ENCODE results near the gene SUCLA2. TPM values are rescaled to one million over a fixed set of nuclear protein-coding genes. Genes with fewer than 3 reads are reported as not detected.

SUCLA2 gene
- polyA plus RNA-seq, 3 donors, result 15.0 to 37.2 (median 34.3) TPM

DNA sequence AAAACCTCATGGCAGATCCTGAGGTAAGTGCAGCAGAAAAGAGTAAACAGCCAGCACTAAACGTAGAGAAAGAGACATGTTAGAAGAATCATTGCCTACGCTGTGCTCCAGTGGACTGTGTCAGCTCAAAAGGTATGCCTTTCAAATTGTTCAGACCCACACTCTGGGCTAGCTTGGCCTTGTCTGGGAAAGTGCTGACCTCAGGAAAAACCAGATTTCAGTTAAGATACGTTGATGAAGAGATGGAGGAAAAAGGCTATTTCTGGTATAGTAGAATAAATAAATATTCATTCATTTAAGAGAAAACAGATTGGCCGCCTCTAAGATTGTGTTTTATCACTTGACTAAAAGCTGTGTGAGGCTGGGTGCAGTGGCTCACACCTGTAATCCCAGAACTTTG, 9.6 kb upstream of the SUCLA2 start:
- 100% methylated on average over 2 of the region's 4 CpGs for WGBS (ENCODE audit: insufficient coverage)
- intact Hi-C loops (cut with micrococcal nuclease), result no loop called here
- no peak overlapping the region for H3K4me2 ChIP-seq (replicated peaks; ENCODE audit: extremely low read depth, low read length, poor library complexity, severe bottlenecking)
- Mint-ChIP-seq H3K27me3 (ENCODE audit: low read depth in 3 of 3) (no peaks in the 10 kb centered on the region), H3K9me3 (peaks cover 2 to 17% (median 10%) of the 10 kb centered on the region in 7 donors), H3K36me3 (peaks cover 22 to 29% of the 10 kb centered on the region in 2 donors), H3K27ac (no peak overlapping the region), H3K4me1 (peaks cover 10% of the 10 kb centered on the region), H3K4me3 (no peak overlapping the region)
- H4K20me1 ChIP-seq (ENCODE audit: insufficient read depth, low read length), result no peaks in the 10 kb centered on the region
- H3K27ac ChIP-seq (ENCODE audit: low read depth in 1 of 2, low read length in 2 of 2), result no peak overlapping the region
- no peak overlapping the region for H3K9ac ChIP-seq (ENCODE audit: insufficient read depth, low read length, poor library complexity, severe bottlenecking)
- peaks cover 6 to 8% of the 10 kb centered on the region in 2 donors for H3K4me1 ChIP-seq (ENCODE audit: control insufficient read depth in 1 of 2, insufficient read depth in 2 of 2, low read length in 2 of 2)
- no peak overlapping the region for H3K4me3 ChIP-seq (replicated peaks in 1 of 3; ENCODE audit: low read depth in 2 of 3, low read length in 3 of 3)
- no peak for DNase-seq
- H2AFZ ChIP-seq (ENCODE audit: insufficient read depth, low read depth, low read length, poor library complexity, severe bottlenecking), result no peak overlapping the region
- no peaks in the 10 kb centered on the region for H3K27me3 ChIP-seq (ENCODE audit: control insufficient read depth in 2 of 2, insufficient read depth in 2 of 2, low read length in 2 of 2)
- H3K36me3 ChIP-seq (replicated peaks in 1 of 2; ENCODE audit: control insufficient read depth in 1 of 2, insufficient read depth in 2 of 2, low read length in 2 of 2), result peaks cover 0 to 10% of the 10 kb centered on the region in 2 donors
- TF ChIP-seq, protein P1, sequence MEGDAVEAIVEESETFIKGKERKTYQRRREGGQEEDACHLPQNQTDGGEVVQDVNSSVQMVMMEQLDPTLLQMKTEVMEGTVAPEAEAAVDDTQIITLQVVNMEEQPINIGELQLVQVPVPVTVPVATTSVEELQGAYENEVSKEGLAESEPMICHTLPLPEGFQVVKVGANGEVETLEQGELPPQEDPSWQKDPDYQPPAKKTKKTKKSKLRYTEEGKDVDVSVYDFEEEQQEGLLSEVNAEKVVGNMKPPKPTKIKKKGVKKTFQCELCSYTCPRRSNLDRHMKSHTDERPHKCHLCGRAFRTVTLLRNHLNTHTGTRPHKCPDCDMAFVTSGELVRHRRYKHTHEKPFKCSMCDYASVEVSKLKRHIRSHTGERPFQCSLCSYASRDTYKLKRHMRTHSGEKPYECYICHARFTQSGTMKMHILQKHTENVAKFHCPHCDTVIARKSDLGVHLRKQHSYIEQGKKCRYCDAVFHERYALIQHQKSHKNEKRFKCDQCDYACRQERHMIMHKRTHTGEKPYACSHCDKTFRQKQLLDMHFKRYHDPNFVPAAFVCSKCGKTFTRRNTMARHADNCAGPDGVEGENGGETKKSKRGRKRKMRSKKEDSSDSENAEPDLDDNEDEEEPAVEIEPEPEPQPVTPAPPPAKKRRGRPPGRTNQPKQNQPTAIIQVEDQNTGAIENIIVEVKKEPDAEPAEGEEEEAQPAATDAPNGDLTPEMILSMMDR (IDR thresholded peaks at IDR 0.05), result no peak
- H3K9me3 ChIP-seq (replicated peaks in 1 of 2; ENCODE audit: control insufficient read depth in 1 of 2, insufficient read depth in 1 of 2, low read length in 2 of 2), result peaks cover 0 to 5% of the 10 kb centered on the region in 2 donors
- H3K79me2 ChIP-seq (ENCODE audit: insufficient read depth, low read length), result no peaks in the 10 kb centered on the region

DNA sequence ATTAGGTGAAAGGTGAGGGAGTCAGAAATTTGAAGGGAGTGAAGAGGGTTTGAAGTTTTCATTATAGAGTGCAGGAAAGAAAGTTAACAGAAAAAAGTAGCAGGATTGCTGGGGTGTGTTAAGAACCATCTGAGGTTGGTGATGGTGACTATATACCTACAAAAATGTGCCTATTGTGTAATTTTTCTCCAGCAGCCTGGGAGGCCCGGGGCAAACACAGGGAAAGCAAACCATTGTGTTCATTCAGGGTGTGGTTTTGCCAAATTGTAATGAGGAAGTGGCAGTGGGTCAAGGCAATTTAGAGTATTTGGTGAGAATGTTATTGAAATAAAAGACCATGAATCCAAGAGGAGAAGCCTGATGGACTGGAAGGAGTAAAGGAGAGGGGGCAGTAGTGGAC, 8.2 kb upstream of the SUCLA2 start:
- no peaks in the 10 kb centered on the region for H3K79me2 ChIP-seq (ENCODE audit: insufficient read depth, low read length)
- peak in 1 of 3 donors; percentile 4 for DNase-seq
- Mint-ChIP-seq H3K27me3 (ENCODE audit: low read depth in 3 of 3) (no peaks in the 10 kb centered on the region), H3K4me1 (peaks cover 15% of the 10 kb centered on the region), H3K27ac (peak overlapping the region in 1 of 7 donors; percentile 51), H3K4me3 (no peak overlapping the region), H3K36me3 (peaks cover 19 to 24% of the 10 kb centered on the region in 2 donors), H3K9me3 (peaks cover 2 to 17% (median 12%) of the 10 kb centered on the region in 7 donors)
- peaks cover 0 to 5% of the 10 kb centered on the region in 2 donors for H3K9me3 ChIP-seq (replicated peaks in 1 of 2; ENCODE audit: control insufficient read depth in 1 of 2, insufficient read depth in 1 of 2, low read length in 2 of 2)
- TF ChIP-seq, protein P1 (IDR thresholded peaks at IDR 0.05), result no peak
- H2AFZ ChIP-seq (ENCODE audit: insufficient read depth, low read depth, low read length, poor library complexity, severe bottlenecking), result no peak overlapping the region
- peaks cover 0 to 4% of the 10 kb centered on the region in 2 donors for H3K36me3 ChIP-seq (replicated peaks in 1 of 2; ENCODE audit: control insufficient read depth in 1 of 2, insufficient read depth in 2 of 2, low read length in 2 of 2)
- no peaks in the 10 kb centered on the region for H4K20me1 ChIP-seq (ENCODE audit: insufficient read depth, low read length)
- 0% methylated on average over 1 of the region's 1 CpG for WGBS (ENCODE audit: insufficient coverage)
- H3K9ac ChIP-seq (ENCODE audit: insufficient read depth, low read length, poor library complexity, severe bottlenecking), result no peak overlapping the region
- H3K27ac ChIP-seq (ENCODE audit: low read depth in 1 of 2, low read length in 2 of 2), result no peak overlapping the region
- no peak overlapping the region for H3K4me2 ChIP-seq (replicated peaks; ENCODE audit: extremely low read depth, low read length, poor library complexity, severe bottlenecking)
- no peaks in the 10 kb centered on the region for H3K27me3 ChIP-seq (ENCODE audit: control insufficient read depth in 2 of 2, insufficient read depth in 2 of 2, low read length in 2 of 2)
- H3K4me3 ChIP-seq (replicated peaks in 1 of 3; ENCODE audit: low read depth in 2 of 3, low read length in 3 of 3), result no peak overlapping the region
- intact Hi-C loops (cut with micrococcal nuclease), result loop anchor here in 1 of 2 donors (10.0 kb wide), 1 partner anchor 1436 kb away; the partner anchor contains the start of genes CAB39L and SETDB2
- H3K4me1 ChIP-seq (ENCODE audit: control insufficient read depth in 1 of 2, insufficient read depth in 2 of 2, low read length in 2 of 2), result peaks cover 6 to 8% of the 10 kb centered on the region in 2 donors
